DND-41 (cell line): ENCODE results near the gene COX20.

Experiments
- ATAC-seq: fragments of 200-7000 bp; cut with Tn5 transposase; 3 replicates; pipeline ENCODE4 v1.9.1; 2021; ENCODE audit warnings: low read depth; ENCODE audit not compliant: insufficient read depth
- DNase-seq: peaks from one replicate; pipeline ENCODE4 v3.0.0-alpha.2; 2020
- H2AFZ ChIP-seq: 2 replicates; pipeline ENCODE4 v1.6.0; 2012; ENCODE audit warnings: low read depth, low read length
- H3K27ac ChIP-seq: 2 replicates; pipeline ENCODE4 v1.5.1; 2012; ENCODE audit warnings: low read length, inconsistent platforms
- H3K27me3 ChIP-seq: fragments of 200-600 bp; sonication (generic); 2 replicates; pipeline ENCODE4 v1.6.0; 2012; ENCODE audit warnings: low read length, mild to moderate bottlenecking, inconsistent platforms; ENCODE audit not compliant: insufficient read depth, poor library complexity
- H3K36me3 ChIP-seq: 2 replicates; pipeline ENCODE4 v1.5.1; 2012; ENCODE audit warnings: low read length, inconsistent platforms; ENCODE audit not compliant: insufficient read depth
- H3K4me1 ChIP-seq: 2 replicates; pipeline ENCODE4 v1.5.1; 2012; ENCODE audit warnings: mild to moderate bottlenecking, low read length; ENCODE audit not compliant: insufficient read depth
- H3K4me2 ChIP-seq: 2 replicates; pipeline ENCODE4 v1.6.0; 2012; ENCODE audit warnings: mild to moderate bottlenecking, moderate library complexity, low read length, inconsistent platforms; ENCODE audit not compliant: insufficient read depth
- H3K4me3 ChIP-seq, 2 experiments: fragments of 200-600 bp in 1 of 2; shearing (Covaris generic) in 1 of 2; 2 replicates each; pipeline ENCODE4 v1.5.1; 2012 to 2016; ENCODE audit warnings: inconsistent platforms in 2 of 2, low read length in 2 of 2, mild to moderate bottlenecking in 2 of 2, low read depth in 1 of 2, moderate library complexity in 1 of 2
- H3K79me2 ChIP-seq: 2 replicates; pipeline ENCODE4 v1.6.0; 2012; ENCODE audit warnings: low read length, inconsistent platforms; ENCODE audit not compliant: insufficient read depth
- H3K9ac ChIP-seq: 2 replicates; pipeline ENCODE4 v1.6.0; 2012; ENCODE audit warnings: low read depth, mild to moderate bottlenecking, inconsistent platforms, low read length, moderate library complexity
- H3K9me3 ChIP-seq: 2 replicates; pipeline ENCODE4 v1.5.1; 2012; ENCODE audit warnings: low read length, moderate library complexity, mild to moderate bottlenecking, inconsistent platforms; ENCODE audit not compliant: insufficient read depth, severe bottlenecking
- H4K20me1 ChIP-seq: 2 replicates; pipeline ENCODE4 v1.6.0; 2012; ENCODE audit warnings: low read length; ENCODE audit not compliant: insufficient read depth
- EZH2 ChIP-seq: IDR thresholded peaks from 3 replicates; pipeline ENCODE4 v1.6.1; 2012; ENCODE audit warnings: borderline replicate concordance, low read depth, mild to moderate bottlenecking, moderate library complexity, low read length, inconsistent platforms; ENCODE audit not compliant: severe bottlenecking
- TF ChIP-seq, protein P1 (sequence below): IDR thresholded peaks from 2 replicates; pipeline ENCODE4 v1.5.1; 2012; ENCODE audit warnings: borderline replicate concordance, low read length, moderate library complexity, mild to moderate bottlenecking; ENCODE audit not compliant: poor library complexity, severe bottlenecking; ENCODE audit errors: extremely low read depth

COX20 gene

DNA sequence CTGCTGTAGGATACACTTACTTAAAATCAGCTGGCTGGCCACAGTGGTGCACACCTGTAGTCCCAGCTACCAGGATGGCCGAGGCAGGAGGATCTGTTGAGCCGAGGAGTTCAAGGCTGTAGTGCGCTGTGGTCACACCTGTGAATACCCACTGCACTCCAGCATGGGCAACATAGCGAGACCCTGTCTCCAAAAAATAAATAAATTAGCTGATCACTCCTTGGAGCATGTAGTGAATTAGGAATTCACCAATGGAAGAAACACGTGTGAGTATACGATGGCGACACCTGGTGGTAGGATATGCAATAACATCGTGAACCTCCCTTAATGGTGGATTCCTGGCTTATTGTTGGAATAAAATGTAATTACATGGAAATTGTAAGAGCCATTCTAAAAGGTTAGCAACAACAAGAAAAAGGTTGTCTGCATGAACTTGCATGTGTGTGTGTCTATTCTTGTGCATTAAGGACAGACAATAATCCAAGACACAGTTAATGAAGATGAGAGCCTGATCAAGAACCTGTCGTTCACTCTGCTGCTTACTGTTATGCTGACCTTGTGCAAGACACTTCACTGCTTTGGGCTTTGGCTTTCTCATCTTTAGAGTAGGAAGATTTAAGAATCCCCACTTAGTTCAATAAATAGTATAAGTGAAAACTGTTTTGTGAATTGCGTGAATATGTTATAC is 38.6 kb upstream of the COX20 start:
- no peak overlapping the region for H3K4me3 ChIP-seq

DNA sequence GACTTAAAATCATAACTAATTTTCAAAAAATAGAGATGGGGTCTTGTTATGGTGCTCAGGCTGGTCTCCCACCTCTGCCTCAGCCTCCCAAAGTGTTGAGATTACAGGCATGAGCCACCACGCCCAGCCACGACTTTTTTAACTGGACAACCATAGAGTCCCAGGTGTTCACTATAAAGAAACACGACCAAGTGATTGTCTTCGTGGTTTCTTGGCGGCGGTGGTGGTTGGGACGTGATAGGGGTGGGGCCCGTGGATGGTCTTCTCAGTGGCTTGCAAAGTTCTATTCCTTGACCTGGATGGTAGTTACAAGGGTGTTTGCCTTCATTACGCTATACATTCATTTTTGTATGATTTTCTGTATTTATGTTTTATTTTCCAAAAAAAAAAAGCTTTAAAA is 34.6 kb upstream of the COX20 start:
- no peaks in the 10 kb centered on the region for H3K9me3 ChIP-seq
- no peaks in the 10 kb centered on the region for H3K27me3 ChIP-seq
- DNase-seq, result no peak
- H3K4me1 ChIP-seq, result peaks cover 10% of the 10 kb centered on the region; the same call in 1 of the 2 replicates
- H3K4me3 ChIP-seq, result no peak overlapping the region
- no peak for TF ChIP-seq EZH2
- TF ChIP-seq, protein P1, sequence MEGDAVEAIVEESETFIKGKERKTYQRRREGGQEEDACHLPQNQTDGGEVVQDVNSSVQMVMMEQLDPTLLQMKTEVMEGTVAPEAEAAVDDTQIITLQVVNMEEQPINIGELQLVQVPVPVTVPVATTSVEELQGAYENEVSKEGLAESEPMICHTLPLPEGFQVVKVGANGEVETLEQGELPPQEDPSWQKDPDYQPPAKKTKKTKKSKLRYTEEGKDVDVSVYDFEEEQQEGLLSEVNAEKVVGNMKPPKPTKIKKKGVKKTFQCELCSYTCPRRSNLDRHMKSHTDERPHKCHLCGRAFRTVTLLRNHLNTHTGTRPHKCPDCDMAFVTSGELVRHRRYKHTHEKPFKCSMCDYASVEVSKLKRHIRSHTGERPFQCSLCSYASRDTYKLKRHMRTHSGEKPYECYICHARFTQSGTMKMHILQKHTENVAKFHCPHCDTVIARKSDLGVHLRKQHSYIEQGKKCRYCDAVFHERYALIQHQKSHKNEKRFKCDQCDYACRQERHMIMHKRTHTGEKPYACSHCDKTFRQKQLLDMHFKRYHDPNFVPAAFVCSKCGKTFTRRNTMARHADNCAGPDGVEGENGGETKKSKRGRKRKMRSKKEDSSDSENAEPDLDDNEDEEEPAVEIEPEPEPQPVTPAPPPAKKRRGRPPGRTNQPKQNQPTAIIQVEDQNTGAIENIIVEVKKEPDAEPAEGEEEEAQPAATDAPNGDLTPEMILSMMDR, result no peak
- H3K27ac ChIP-seq, result no peak overlapping the region
- 0 out of 3 replicates have a peak, but pooled peaks have one; percentile 13 for ATAC-seq
- H4K20me1 ChIP-seq, result no peaks in the 10 kb centered on the region
- no peaks in the 10 kb centered on the region for H3K79me2 ChIP-seq
- 0 out of 2 replicates have a peak overlapping the region, but pooled peaks have one; percentile 6 for H3K9ac ChIP-seq
- H2AFZ ChIP-seq, result peak overlapping the region; percentile 13; the same call in 1 of the 2 replicates
- H3K4me2 ChIP-seq, result no peak overlapping the region
- no peaks in the 10 kb centered on the region for H3K36me3 ChIP-seq

More for the DNA sequence above, 38.6 kb upstream of the COX20 start:
- DNase-seq (peak; percentile 62), ATAC-seq (peak; percentile 64)
- no peak overlapping the region for H3K27ac ChIP-seq
- no peaks in the 10 kb centered on the region for H3K79me2 ChIP-seq
- no peaks in the 10 kb centered on the region for H4K20me1 ChIP-seq
- H2AFZ ChIP-seq, result no peak overlapping the region; the same call in 1 of the 2 replicates
- no peak overlapping the region for H3K4me2 ChIP-seq
- no peak overlapping the region for H3K9ac ChIP-seq
- no peaks in the 10 kb centered on the region for H3K27me3 ChIP-seq
- H3K36me3 ChIP-seq, result no peaks in the 10 kb centered on the region
- no peak for TF ChIP-seq EZH2
- TF ChIP-seq, protein P1, result peak; percentile 92
- peaks cover 10% of the 10 kb centered on the region; the same call in 1 of the 2 replicates for H3K4me1 ChIP-seq
- H3K9me3 ChIP-seq, result no peaks in the 10 kb centered on the region

DNA sequence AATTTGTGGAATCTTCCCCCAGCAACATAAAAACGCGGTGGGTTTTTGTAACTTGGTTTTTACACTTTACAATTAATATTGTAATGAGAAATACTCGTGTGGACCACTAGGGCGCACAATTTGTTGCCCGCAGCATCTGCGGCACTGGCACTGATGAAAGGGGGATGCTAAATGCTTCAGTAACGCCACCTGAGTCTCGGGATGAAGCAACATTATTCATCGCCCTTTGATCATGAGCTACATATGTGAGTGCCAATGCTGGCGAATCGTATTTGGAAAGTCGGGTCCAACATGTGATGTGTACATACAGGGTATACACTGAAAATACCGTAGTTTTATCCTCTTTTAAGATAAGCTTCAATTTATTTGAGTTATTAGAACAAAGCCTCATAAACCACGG is 34.2 kb upstream of the COX20 start:
- no peaks in the 10 kb centered on the region for H3K36me3 ChIP-seq
- no peaks in the 10 kb centered on the region for H3K79me2 ChIP-seq
- H3K27ac ChIP-seq, result no peak overlapping the region
- H4K20me1 ChIP-seq, result no peaks in the 10 kb centered on the region
- TF ChIP-seq, protein P1, result peak; percentile 81
- no peak for TF ChIP-seq EZH2
- H3K4me1 ChIP-seq, result peaks cover 10% of the 10 kb centered on the region; the same call in 1 of the 2 replicates
- H3K9me3 ChIP-seq, result no peaks in the 10 kb centered on the region
- H3K4me2 ChIP-seq, result peak overlapping the region; percentile 40; the same call in 1 of the 2 replicates
- no peaks in the 10 kb centered on the region for H3K27me3 ChIP-seq
- no peak overlapping the region for H3K4me3 ChIP-seq
- DNase-seq, result peak; percentile 68
- no peak overlapping the region for H3K9ac ChIP-seq
- peak; percentile 92 for ATAC-seq
- peak overlapping the region; percentile 9; the same call in 1 of the 2 replicates for H2AFZ ChIP-seq
